Adipose tissue (tissue), 3 donors: ENCODE data around the gene NPRL2. TPM values are rescaled to one million over a fixed set of nuclear protein-coding genes. Genes with fewer than 3 reads are reported as not detected.
A peak's percentile ranks its signal among the peaks of the same experiment; 100 is the strongest.
"Not testable (repeated sequence)": the region's sequence is repeated elsewhere in the genome, so short reads cannot be mapped to it uniquely, and the experiment has no call there.

Source experiments
- H3K27ac ChIP-seq: one replicate; pipeline ENCODE4 v1.5.1; 2013; ENCODE audit warnings: low read depth, low read length
- WGBS, 3 donors: extraction: QIAGEN DNeasy Blood & Tissue Kit; methylation state at CpG; one replicate each; pipeline ENCODE4 v1.1.7; 2013; 5-methylcytosine and 5-hydroxymethylcytosine counted together
- polyA plus RNA-seq, 3 donors: library from polyadenylated mRNA; stranded (reverse); fragments of 200-250 nt; gene quantifications; one replicate each; pipeline ENCODE4 v1.2.3, GENCODE V29; 2013
- donor health status: healthy with polysubstance abuse.
- donor health status: Bipolar disorder and iron deficiency.
- donor health status: healthy.

Gene NPRL2
- polyA plus RNA-seq, 3 donors = 13.1 to 23.9 (median 14.5) TPM

DNA sequence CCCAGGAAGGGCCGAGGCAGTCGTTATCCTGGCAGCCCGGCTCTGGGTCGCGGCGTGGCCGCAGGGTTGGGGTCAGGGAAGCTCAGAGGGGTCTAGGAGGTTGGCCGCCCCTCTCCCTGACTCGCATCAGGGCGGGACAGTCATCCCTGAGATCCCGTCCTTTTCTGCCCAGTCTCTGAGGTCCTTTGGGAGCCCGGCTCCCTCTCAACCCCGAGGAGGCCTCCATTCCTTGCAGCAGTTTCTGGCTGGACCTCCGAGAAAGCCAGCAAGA, 28.5 kb downstream of the NPRL2 start:
- peak overlapping the region; percentile 36 for H3K27ac ChIP-seq
- 9 to 37% (median 19%) methylated on average over 13 to 14 of the region's 14 CpGs for WGBS, 3 donors

DNA sequence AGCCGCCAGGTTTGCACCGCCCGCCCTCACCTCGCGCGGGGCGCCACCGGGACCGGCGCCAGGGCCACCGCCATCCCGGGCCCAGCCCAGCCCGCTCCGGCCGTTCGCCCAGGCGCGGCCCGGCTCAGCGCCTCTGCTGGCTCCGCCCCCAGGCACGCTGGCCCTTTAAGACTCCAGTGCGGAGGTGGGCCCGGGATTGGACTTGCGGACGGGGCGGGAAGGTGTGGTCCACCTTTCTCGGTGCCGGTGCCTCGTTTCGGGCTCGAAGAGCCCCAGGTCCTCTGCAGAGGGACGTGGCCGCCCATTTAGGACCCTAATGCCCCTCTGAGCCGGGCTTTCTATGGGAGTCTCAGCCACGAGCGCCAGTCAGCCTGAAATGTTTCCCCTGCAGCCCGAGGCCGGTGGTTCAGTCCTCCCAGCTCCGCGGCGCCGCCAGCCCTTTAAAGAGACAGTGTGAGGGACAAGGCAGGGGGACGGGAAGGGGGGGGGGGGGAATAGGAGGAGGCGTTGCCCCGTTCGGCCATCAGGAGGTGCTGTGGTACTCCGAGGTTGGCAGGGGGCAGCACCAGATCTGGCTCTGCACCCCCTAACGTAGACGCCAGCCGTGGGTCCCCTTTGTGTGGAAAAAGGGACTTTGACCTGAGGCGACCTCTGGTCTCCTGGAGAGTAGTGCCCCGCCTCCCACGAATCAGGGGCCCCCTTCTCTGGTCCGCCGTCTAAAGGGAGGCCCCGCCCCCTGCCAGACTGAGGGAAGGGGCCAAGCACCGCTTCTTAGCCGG, 29.1 kb downstream of the NPRL2 start:
- 0 to 1% (median 1%) methylated on average over 54 to 59 of the region's 59 CpGs for WGBS, 3 donors
- H3K27ac ChIP-seq = peak overlapping the region; percentile 63

DNA sequence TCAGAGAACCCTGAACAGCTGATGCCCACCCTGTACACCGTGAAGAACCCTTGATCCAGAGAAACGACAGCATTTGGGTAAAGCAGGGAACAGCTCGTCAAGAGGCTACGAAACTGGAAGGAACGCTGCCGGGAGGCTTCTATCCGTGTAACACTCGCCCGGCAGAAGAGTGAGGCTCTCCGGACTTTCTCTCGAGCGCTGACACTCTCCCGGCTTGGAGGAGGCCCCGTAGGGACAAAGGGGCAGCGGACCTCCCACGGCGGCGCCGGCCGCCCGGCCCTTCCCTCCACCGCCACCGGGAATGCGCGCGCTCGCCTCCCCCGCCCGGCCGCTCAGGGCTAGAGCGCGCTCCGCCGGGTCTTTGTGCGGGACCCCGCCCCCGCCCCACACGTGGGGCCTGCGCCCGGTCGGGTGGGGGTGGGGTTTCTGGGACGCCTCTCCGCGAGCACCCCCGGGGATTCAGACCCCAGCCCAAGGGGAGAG, 29.7 kb downstream of the NPRL2 start:
- WGBS, 3 donors = 0 to 1% (median 0%) methylated on average over 26 to 45 of the region's 45 CpGs
- peak overlapping the region; percentile 63 for H3K27ac ChIP-seq

DNA sequence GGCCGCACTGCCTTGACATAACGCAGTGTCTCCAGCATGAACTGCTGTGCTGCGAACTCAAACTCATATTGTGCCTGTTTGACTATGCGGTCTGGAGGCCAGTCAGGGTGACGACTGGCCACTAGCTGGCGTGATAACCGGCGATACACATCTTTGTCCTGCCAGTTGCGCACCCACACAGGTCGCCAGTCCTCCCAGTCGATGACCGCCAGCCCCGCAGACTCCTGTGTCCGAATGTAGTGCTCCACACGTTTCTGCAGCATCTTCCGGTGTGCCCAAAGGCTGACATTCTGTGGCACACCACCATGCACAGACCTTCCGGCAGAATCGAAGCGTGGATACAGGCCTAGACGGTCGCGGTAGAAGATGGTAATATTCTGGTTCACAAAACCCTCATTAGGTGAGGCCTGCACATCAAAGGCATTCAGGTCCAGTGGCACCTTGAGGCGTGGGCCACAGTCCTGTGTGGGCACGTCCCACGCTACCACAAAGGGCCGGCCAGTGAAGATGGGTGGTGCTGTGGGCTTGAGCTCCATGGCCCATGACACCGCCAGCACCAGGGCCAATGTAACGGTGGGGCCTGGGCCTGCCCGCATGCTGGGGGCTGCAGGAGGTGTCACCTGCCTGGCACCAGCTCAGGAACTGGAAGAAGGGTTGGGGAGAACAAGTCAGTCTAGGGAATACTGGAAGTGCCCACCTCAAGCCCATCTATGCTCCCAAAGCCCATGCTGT, 30.5 kb downstream of the NPRL2 start:
- 74 to 82% (median 78%) methylated on average over 29 of the region's 29 CpGs for WGBS, 3 donors
- H3K27ac ChIP-seq = no peak overlapping the region

DNA sequence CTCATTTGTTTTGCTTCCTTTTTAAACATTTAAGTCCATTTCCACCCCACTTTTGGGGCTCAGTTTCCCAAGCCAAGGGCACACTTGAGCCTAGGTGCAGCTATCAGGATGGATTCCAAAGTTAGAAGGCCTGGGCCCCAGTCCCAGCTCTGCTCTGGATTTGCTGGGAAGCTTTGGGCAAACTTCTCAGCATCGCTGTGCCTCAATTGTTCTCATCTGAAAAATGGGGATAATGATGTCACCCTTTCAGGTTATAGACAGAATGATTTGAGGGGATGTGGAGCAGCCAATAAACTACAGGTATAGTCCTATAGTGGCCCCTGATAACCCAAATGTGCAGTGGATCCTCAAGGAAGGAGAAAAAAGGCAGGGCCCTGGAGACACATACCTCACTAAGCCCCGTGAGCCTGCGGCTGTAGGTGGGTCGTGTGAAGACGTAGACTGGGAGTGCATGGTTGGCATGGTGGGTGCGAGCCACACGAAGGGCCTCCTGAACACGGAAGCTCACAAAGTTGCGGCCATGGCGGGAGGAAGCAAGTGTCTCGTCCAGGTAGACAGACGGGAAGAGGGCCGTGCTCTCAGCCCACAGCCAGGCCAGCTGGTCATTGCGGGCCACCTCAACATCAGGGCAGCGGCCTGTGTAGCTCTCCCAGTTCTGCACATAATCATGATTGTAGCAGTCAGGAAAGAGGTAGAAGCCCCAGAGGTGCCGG, 31.2 kb downstream of the NPRL2 start:
- WGBS, 3 donors = 80 to 85% (median 81%) methylated on average over 16 of the region's 16 CpGs
- H3K27ac ChIP-seq = no peak overlapping the region

DNA sequence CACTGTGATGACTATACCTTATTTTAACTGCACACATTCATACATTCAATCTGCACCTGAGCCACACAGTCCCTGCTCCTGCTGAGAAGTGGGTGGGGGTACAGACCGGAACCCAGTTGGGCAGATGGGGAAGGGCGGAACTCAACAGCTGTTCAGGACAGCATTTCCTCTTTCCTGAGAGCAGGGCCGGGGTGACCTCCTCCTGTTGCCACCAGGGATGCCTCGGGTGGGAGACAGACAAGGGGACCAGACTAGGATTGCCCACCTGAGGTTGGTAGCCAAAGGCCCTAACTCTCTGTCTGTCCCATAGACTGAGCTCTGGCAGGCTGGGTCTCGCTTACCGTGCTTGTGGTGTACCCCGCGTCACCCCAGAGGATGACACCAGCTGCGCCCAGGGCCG, 32.0 kb downstream of the NPRL2 start:
- 57 to 83% (median 61%) methylated on average over 10 of the region's 10 CpGs for WGBS, 3 donors
- no peak overlapping the region for H3K27ac ChIP-seq

DNA sequence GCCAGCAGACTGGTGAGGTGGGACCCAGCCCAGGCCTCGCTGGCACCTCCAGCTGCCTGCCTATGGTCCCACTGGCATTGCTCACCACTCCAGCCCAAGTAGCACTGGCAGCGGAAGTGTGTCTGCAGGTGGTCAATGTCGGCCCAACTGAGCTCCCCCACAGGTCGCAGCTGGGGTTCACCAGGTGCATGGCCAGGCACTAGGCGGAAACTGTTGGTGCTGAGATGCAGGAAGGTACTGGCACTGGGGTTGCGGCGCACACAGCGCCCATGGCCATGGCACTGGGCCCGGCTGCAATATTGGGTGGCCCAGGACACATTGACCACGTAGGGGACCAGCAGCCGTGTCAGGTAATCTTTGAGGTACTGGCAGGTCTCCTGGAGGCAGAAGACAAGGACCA, 32.4 kb downstream of the NPRL2 start:
- WGBS, 3 donors = 80 to 86% (median 83%) methylated on average over 11 of the region's 11 CpGs
- no peak overlapping the region for H3K27ac ChIP-seq

DNA sequence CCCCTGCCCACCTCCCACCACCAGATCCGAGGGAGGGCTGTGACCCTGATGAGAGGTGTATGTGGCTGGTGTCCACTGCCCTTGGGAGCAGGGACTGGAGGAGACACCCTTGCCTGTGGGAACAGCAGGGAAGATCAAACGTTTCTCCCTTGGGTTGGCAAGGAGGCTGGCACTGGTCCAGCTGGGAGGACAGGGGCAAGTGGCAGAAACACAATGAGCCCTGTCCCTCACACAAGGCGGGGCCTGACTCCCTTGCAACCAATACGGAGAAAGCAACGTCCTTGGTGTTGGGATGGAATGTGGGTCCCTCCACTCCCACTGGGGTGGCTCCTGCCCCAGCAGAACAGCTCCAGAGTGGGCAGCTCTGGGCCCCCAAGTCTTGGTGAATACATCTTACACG, 33.3 kb downstream of the NPRL2 start:
- WGBS, 3 donors = 56 to 70% (median 68%) methylated on average over 6 of the region's 6 CpGs
- no peak overlapping the region for H3K27ac ChIP-seq

DNA sequence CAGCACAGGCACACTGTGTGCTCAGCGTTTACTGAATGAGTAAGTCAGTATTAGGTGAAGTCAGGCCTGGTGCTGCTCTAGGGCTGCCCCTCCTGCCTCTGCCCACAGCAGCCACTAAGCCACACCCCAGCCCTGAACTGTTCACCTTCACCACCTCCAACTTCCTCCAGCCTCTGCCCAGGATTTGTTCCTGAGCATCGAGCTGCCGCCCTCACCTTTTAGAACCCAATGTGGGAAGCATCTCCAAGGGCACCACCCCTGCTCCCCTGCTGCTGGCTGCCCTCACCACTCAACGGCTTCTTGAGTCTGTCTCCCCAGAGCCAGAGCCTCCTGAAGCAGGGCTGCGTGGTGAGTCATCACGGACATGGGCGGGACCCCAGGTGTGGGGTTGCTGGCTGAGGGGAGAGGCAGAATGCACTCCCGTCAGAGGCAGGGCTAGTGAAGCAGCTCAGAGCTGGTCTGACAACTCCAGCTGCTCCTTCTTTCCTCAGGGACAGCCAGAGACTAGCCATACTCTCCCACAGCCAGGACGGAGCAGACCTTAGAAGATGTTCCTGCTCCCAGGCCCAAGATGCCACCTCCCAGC, 33.8 kb downstream of the NPRL2 start:
- H3K27ac ChIP-seq = no peak overlapping the region
- WGBS, 3 donors = 56 to 78% (median 63%) methylated on average over 9 of the region's 9 CpGs

DNA sequence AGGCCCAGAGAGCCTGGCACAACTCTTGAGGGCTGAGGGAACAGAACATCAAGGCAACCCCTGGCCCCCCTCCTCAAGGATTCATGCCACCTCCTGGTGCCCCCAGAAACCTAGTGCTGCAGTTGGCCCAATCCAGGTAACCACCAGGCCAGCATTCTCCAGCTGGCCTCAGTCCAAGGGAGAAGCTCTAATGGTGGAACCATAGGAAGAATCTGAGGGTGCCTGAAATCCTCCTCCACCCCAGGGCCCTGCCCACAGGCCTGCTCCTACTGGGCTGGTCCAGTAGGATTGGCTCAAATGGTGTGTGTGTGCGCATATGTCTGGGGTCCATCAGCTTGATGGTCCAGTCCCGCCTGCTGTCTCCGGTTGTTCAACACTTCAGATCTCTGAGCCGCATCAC, 35.8 kb downstream of the NPRL2 start:
- H3K27ac ChIP-seq = no peak overlapping the region
- WGBS, 3 donors = 97 to 100% (median 98%) methylated on average over 4 of the region's 4 CpGs

DNA sequence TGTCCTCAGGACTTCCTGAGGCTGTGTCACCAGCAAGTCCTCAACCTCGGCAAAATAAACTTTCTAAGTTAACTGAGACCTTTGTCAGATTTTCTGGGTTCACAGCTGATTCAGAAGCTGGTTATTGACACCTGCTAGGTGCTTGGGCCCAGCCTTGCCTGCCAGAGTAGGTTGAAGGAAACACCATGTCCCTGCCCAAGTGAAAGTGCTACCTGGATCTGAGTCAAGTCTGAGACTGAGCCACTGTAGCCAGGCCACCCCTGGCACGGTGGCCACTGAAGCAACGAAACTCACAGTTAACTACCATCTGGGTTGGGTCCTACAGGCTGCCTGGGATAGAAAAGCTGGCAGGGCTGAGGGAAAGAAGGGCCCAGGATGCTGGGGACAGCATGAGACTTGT, 36.2 kb downstream of the NPRL2 start:
- WGBS, 3 donors = 66 to 84% (median 83%) methylated on average over 3 of the region's 3 CpGs
- H3K27ac ChIP-seq = no peak overlapping the region

DNA sequence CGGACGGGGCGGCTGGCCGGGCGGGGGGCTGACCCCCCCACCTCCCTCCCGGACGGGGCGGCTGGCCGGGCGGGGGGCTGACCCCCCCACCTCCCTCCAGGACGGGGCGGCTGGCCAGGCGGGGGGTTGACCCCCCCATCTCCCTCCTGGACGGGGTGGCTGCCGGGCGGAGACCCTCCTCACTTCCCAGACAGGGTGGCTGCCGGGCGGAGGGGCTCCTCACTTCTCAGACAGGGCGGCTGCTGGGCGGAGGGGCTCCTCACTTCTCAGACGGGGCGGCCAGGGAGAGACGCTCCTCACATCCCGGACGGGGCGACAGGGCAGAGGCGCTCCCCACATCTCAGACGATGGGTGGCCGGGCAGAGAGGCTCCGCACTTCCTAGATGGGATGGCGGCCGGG, 38.5 kb downstream of the NPRL2 start:
- not testable (repeated sequence) for H3K27ac ChIP-seq
- WGBS, 3 donors = 90 to 97% (median 92%) methylated on average over 12 to 31 of the region's 32 CpGs

DNA sequence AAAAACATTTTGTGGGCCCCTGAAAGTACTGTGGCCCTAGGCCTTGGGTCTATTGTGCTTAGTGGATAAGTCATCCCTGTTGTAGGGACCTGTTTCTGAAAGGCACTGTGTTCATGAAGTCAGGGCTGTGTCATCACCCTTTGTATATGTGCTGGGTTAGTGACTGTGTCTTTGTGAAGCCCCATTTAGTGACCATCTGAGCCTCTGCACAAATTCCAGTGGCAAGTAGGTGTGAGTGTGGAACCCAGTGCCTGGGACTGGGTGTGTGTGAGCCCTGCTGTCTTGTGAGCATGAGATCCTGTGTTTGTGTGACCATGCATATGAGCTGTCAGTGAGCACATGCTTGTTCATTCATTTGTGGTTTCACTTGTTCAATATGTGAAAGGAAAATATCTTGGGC, 46.0 kb downstream of the NPRL2 start:
- H3K27ac ChIP-seq = no peak overlapping the region

DNA sequence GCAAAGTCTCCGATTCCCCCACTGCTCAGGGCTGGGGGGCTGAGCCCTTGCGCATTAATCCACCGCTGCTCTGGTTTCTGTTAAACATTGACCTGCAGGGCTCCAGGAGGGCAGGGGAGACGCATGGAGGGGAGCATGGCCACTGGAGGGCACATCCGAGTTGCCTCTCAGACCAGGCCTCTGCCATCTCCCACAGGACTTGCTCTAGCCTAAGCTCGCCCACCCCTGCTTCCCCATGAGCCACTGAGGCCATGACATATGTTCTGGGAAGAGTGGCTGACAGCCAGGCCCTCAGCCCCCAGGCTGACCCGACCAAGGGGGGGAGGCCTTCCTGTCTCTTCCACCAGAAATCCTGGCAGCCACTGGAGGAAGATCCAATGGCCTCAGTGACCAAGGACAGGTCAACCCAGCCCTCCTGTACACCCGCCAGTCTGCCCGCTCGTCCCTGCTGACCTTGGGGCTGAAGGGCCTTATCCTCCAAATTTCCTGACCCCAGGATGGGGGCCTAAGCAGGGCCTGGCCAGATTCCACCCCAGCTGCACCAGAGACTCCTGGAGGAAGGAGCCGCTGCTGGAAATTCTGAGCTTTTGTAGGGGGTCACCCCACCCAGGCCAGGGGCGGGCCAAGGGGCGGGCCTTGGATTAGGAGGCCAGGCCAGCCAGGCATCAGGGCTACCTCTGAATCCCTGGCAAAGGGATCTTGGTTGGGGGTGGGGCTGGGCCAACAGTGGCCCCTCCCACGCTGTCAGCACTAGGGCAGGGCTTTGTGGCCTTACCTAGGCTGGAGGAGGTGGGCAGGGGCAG, 47.4 kb downstream of the NPRL2 start, which contains the start of gene HYAL1:
Gene HYAL1 (minus strand): TSS at position 562 of the 803 bp plus-strand sequence. CDS start 618 bp downstream, outside the sequence.
- 51 to 55% (median 54%) methylated on average over 14 of the region's 14 CpGs for WGBS, 3 donors
- no peak within 1 kb of the TSS for H3K27ac ChIP-seq

DNA sequence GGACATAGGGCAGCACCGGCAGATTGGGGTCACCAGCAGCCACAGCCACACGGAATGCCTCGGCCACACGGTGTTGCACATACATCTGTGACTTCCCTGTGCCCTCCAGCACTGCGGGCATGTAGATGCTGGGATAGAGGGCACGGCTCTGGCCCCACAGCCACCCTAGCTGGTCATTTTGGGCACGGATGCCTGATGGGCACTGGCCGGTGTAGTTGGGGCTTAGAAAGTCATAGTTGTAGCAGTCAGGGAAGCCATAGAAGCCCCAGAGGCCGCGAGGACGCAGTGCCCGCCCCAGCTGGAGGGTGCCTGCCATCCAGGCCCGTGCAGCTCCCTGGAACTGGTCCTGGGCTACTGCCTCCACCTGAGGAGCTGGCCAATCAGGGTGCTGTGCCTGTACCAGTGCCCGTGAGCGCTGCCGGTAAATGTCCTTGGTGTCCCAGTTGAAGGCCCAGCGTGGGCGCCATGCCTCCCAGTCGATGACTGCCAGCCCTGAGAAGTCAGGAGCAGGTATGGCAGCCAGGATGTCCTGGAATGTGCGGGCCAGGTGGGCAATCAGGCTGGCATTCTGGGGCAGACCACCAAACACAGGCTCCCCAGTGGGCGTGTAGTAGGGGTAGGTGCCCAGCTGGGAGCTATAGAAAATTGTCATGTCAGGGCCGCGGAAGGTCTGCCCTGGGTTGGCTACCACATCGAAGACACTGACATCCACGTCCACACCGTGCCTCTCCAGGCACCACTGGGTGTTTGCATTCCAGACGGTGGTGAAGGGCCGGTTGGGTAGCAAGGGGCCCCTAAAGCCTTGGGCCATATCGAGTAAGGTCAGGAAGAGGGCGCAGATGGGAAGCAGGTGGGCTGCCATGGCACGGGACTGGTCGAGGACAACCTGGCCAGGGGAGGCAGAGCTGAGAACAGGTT, 48.2 kb downstream of the NPRL2 start:
- H3K27ac ChIP-seq = no peak overlapping the region
- WGBS, 3 donors = 82 to 88% (median 85%) methylated on average over 32 of the region's 32 CpGs

DNA sequence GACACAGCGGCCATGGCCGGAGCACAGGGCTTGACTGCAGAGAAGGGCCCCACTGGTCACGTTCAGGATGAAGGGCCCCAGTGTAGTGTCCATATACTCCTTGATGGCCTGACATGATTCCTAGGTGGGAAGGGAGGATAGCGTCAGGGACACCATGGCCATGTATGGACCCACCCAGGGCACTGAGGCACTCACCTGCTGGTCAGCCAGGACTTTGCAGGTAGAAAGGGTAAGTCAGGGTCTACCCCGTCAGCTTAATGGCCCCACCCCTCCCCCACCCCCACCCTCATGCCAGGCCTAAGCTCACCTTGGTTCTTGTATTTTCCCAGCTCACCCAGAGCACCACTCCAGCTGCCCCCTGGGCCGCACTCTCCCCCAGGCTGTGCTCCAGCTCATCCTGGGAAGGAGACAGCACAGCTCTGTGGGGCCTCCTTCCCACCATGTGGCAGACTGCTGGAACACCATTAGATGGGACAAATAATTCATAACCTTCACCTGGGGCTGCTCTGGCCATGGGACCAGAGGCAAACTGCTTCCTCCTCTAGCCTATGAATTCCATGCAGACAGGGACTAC, 49.8 kb downstream of the NPRL2 start:
- 85 to 98% (median 88%) methylated on average over 6 of the region's 6 CpGs for WGBS, 3 donors
- peak overlapping the region; percentile 40 for H3K27ac ChIP-seq
